ENCODE measurements around the gene HLA-DMB. TPM values are rescaled to one million over a fixed set of nuclear protein-coding genes. Genes with fewer than 3 reads are reported as not detected.

HLA-DMB gene
- 1 to 10 TPM in 1 of 8 experiments, under 1 TPM in 7; 0.14 to 1.1 (median 0.34) TPM for total RNA-seq

GRCh38 chr6:32940656-32941213 is at the start of gene HLA-DMB:
Gene HLA-DMB, minus strand, starts transcription at chr6:32941028. Its CDS starts 221 bp downstream, at chr6:32940807.
- H3K27ac ChIP-seq: no peak within 1 kb of the TSS
- H3K4me3 ChIP-seq: peak within 1 kb of the TSS in 3 of 5 donors; percentile 14 to 43 (median 28)
- 0 to 100% (median 38%) methylated on average over 1 to 3 of the region's 9 CpGs; no CpG with 5 or more reads in 1 of the 10 experiments for WGBS, 10 experiments
- in situ Hi-C loops (cut with MboI; ENCODE audit: low pct_unique_long_range_greater_than_20kb in 2 of 9, low sequenced_read_pairs in 9 of 9, unreplicated experiment in 9 of 9): loop anchor here in 1 of 9 experiments (10.0 kb wide), 1 partner anchor 56 kb away; no protein-coding TSS in a partner anchor
- peak; percentile 99 to 100 (median 100) for ATAC-seq (replicated peaks in 6 of 8)
- H3K4me1 ChIP-seq (replicated peaks in 1 of 2): no peaks in the 10 kb centered on the region

- Histone ChIP-seq H3K4me3 (no peak overlapping the region), H3K27ac (no peak overlapping the region), H3K4me1 (replicated peaks in 1 of 2) (no peaks in the 10 kb centered on the region)
- 40 to 100% (median 89%) methylated on average over 1 of the region's 1 CpG; no CpG with 5 or more reads in 6 of the 10 experiments for WGBS, 10 experiments
- no peak for ATAC-seq (replicated peaks in 6 of 8)
- in situ Hi-C loops (cut with MboI; ENCODE audit: low pct_unique_long_range_greater_than_20kb in 2 of 9, low sequenced_read_pairs in 9 of 9, unreplicated experiment in 9 of 9): loop anchor here in 4 of 9 experiments (25.0 kb wide), 1 partner anchor 102 kb away; no protein-coding TSS in a partner anchor
Observed at GRCh38 chr6:32989368-32989767, 48.5 kb upstream of the HLA-DMB start.

GRCh38 chr6:32984622-32985389 is 44.0 kb upstream of the HLA-DMB start:
- no peak overlapping the region for H3K27ac ChIP-seq
- in situ Hi-C loops (cut with MboI; ENCODE audit: low pct_unique_long_range_greater_than_20kb in 2 of 9, low sequenced_read_pairs in 9 of 9, unreplicated experiment in 9 of 9): loop anchor here in 4 of 9 experiments (25.0 kb wide), 1 partner anchor 98 kb away; no protein-coding TSS in a partner anchor
- H3K4me3 ChIP-seq: no peak overlapping the region
- WGBS, 10 experiments: 0 to 33% (median 0%) methylated on average over 1 to 8 of the region's 9 CpGs
- no peaks in the 10 kb centered on the region for H3K4me1 ChIP-seq (replicated peaks in 1 of 2)
- ATAC-seq (replicated peaks in 6 of 8): peak; percentile 46 to 80 (median 72)

GRCh38 chr6:32983964-32984621 is 43.3 kb upstream of the HLA-DMB start:
- in situ Hi-C loops (cut with MboI; ENCODE audit: low pct_unique_long_range_greater_than_20kb in 2 of 9, low sequenced_read_pairs in 9 of 9, unreplicated experiment in 9 of 9): loop anchor here in 4 of 9 experiments (25.0 kb wide), 1 partner anchor 97 kb away; no protein-coding TSS in a partner anchor
- Histone ChIP-seq H3K27ac (no peak overlapping the region), H3K4me1 (replicated peaks in 1 of 2) (no peaks in the 10 kb centered on the region), H3K4me3 (no peak overlapping the region)
- WGBS, 10 experiments: 0 to 86% (median 40%) methylated on average over 1 to 3 of the region's 3 CpGs; no CpG with 5 or more reads in 1 of the 10 experiments
- ATAC-seq (replicated peaks in 6 of 8): peak in 6 of 8 experiments; percentile 1 to 25 (median 8)

- Histone ChIP-seq H3K4me1 (replicated peaks in 1 of 2) (no peaks in the 10 kb centered on the region), H3K27ac (no peak overlapping the region), H3K4me3 (no peak overlapping the region)
- in situ Hi-C loops (cut with MboI; ENCODE audit: low pct_unique_long_range_greater_than_20kb in 2 of 9, low sequenced_read_pairs in 9 of 9, unreplicated experiment in 9 of 9): loop anchor here in 4 of 9 experiments (25.0 kb wide), 1 partner anchor 96 kb away; no protein-coding TSS in a partner anchor
- peak in 7 of 8 experiments; percentile 4 to 22 (median 10) for ATAC-seq (replicated peaks in 6 of 8)
- WGBS, 10 experiments: 80 to 100% (median 83%) methylated on average over 1 of the region's 1 CpG; no CpG with 5 or more reads in 7 of the 10 experiments
Observed at GRCh38 chr6:32983493-32983848, 42.6 kb upstream of the HLA-DMB start.

- Histone ChIP-seq H3K27ac (no peak overlapping the region), H3K4me3 (no peak overlapping the region), H3K4me1 (replicated peaks in 1 of 2) (no peaks in the 10 kb centered on the region)
- 0 to 89% (median 58%) methylated on average over 1 to 6 of the region's 6 CpGs for WGBS, 10 experiments
- ATAC-seq (replicated peaks in 6 of 8): peak in 7 of 8 experiments; percentile 0 to 4 (median 1)
- in situ Hi-C loops (cut with MboI; ENCODE audit: low pct_unique_long_range_greater_than_20kb in 2 of 9, low sequenced_read_pairs in 9 of 9, unreplicated experiment in 9 of 9): loop anchor here in 4 of 9 experiments (25.0 kb wide), 1 partner anchor 96 kb away; no protein-coding TSS in a partner anchor
Observed at GRCh38 chr6:32982702-32983492, 42.1 kb upstream of the HLA-DMB start.

GRCh38 chr6:32982084-32982701 is 41.4 kb upstream of the HLA-DMB start:
- 34 to 83% (median 75%) methylated on average over 2 to 8 of the region's 8 CpGs; no CpG with 5 or more reads in 2 of the 10 experiments for WGBS, 10 experiments
- in situ Hi-C loops (cut with MboI; ENCODE audit: low pct_unique_long_range_greater_than_20kb in 2 of 9, low sequenced_read_pairs in 9 of 9, unreplicated experiment in 9 of 9): loop anchor here in 4 of 9 experiments (25.0 kb wide), 1 partner anchor 95 kb away; no protein-coding TSS in a partner anchor
- Histone ChIP-seq H3K4me3 (no peak overlapping the region), H3K27ac (no peak overlapping the region), H3K4me1 (replicated peaks in 1 of 2) (no peaks in the 10 kb centered on the region)
- no peak for ATAC-seq (replicated peaks in 6 of 8)

- no peak overlapping the region for H3K4me3 ChIP-seq
- peaks cover 7 to 10% of the 10 kb centered on the region in 2 donors for H3K4me1 ChIP-seq (replicated peaks in 1 of 2)
- ATAC-seq (replicated peaks in 6 of 8): peak in 4 of 8 experiments; percentile 3 to 9 (median 5)
- H3K27ac ChIP-seq: no peak overlapping the region
- in situ Hi-C loops (cut with MboI; ENCODE audit: low pct_unique_long_range_greater_than_20kb in 2 of 9, low sequenced_read_pairs in 9 of 9, unreplicated experiment in 9 of 9): loop anchor here in 4 of 9 experiments (25.0 kb wide), 1 partner anchor 93 kb away; no protein-coding TSS in a partner anchor
- WGBS, 10 experiments: 78 to 95% (median 85%) methylated on average over 3 to 5 of the region's 11 CpGs; no CpG with 5 or more reads in 5 of the 10 experiments
Observed at GRCh38 chr6:32980488-32981038, 39.7 kb upstream of the HLA-DMB start.

- 79 to 100% (median 98%) methylated on average over 1 to 9 of the region's 12 CpGs; no CpG with 5 or more reads in 2 of the 10 experiments for WGBS, 10 experiments
- no peak for ATAC-seq (replicated peaks in 6 of 8)
- in situ Hi-C loops (cut with MboI; ENCODE audit: low pct_unique_long_range_greater_than_20kb in 2 of 9, low sequenced_read_pairs in 9 of 9, unreplicated experiment in 9 of 9): loop anchor here in 4 of 9 experiments (25.0 kb wide), 1 partner anchor 93 kb away; no protein-coding TSS in a partner anchor
- Histone ChIP-seq H3K4me1 (replicated peaks in 1 of 2) (peaks cover 13 to 14% of the 10 kb centered on the region in 2 donors), H3K4me3 (no peak overlapping the region), H3K27ac (no peak overlapping the region)
Observed at GRCh38 chr6:32979720-32980487, 39.1 kb upstream of the HLA-DMB start.

GRCh38 chr6:32977953-32978324 is 37.1 kb upstream of the HLA-DMB start:
- H3K4me1 ChIP-seq (replicated peaks in 1 of 2): peaks cover 13 to 15% of the 10 kb centered on the region in 2 donors
- ATAC-seq (replicated peaks in 6 of 8): no peak
- 77 to 100% (median 90%) methylated on average over 4 to 7 of the region's 7 CpGs; no CpG with 5 or more reads in 1 of the 10 experiments for WGBS, 10 experiments
- in situ Hi-C loops (cut with MboI; ENCODE audit: low pct_unique_long_range_greater_than_20kb in 2 of 9, low sequenced_read_pairs in 9 of 9, unreplicated experiment in 9 of 9): loop anchor here in 4 of 9 experiments (25.0 kb wide), 1 partner anchor 91 kb away; no protein-coding TSS in a partner anchor
- no peak overlapping the region for H3K27ac ChIP-seq
- no peak overlapping the region for H3K4me3 ChIP-seq

All from motor neuron (in vitro differentiated cells).